Left kidney (tissue), 2 donors: ENCODE data around the gene TMEM200A. TPM values are rescaled to one million over a fixed set of nuclear protein-coding genes. Genes with fewer than 3 reads are reported as not detected.

ENCODE experiments used
- DNase-seq: peaks from one replicate; pipeline ENCODE4 v3.0.0-alpha.2; 2013
- polyA plus RNA-seq: library from polyadenylated mRNA; unstranded; fragments of 120-200 nt; gene quantifications from one replicate; pipeline ENCODE4 v1.2.1, GENCODE V29; 2013; ENCODE audit not compliant: insufficient read length

Gene TMEM200A
- polyA plus RNA-seq, 1 donor = 27.8 TPM

- no peak for DNase-seq
These were observed 120.6 kb downstream of the TMEM200A start for GRCh38 chr6:130486417-130486816.

GRCh38 chr6:130489514-130489913 is 123.7 kb downstream of the TMEM200A start:
- DNase-seq = no peak

Other genes starting within 250 kb of the TMEM200A start
- 1.1 TPM for gene SAMD3, start 143.1 kb upstream of the TMEM200A start, polyA plus RNA-seq